Jurkat, Clone E6-1 (cell line): ENCODE data around the gene TRIM60.
"Not testable (repeated sequence)": the region's sequence is repeated elsewhere in the genome, so short reads cannot be mapped to it uniquely, and the experiment has no call there.

Experiments used
- DNase-seq: peaks from one replicate; pipeline ENCODE4 v3.0.0-alpha.2; 2011; ENCODE audit warnings: low read depth, low spot score
- H3K4me3 ChIP-seq: 2 replicates; pipeline ENCODE4 v1.5.1; 2011; ENCODE audit warnings: mild to moderate bottlenecking, low read length, control low read depth, moderate library complexity

Gene TRIM60

GRCh38 chr4:165027762-165028402, 3.9 kb upstream of the TRIM60 start:
- no peak for DNase-seq
- no peak overlapping the region for H3K4me3 ChIP-seq

GRCh38 chr4:165048170-165048569, 16.4 kb downstream of the TRIM60 start:
- H3K4me3 ChIP-seq: no peak overlapping the region
- DNase-seq: no peak

GRCh38 chr4:165052627-165053026, 20.8 kb downstream of the TRIM60 start:
- no peak overlapping the region for H3K4me3 ChIP-seq
- DNase-seq: no peak

- no peak for DNase-seq
- H3K4me3 ChIP-seq: no peak within 1 kb of the TSS
Observed at GRCh38 chr4:165053645-165054044, 21.8 kb downstream of the TRIM60 start, which contains the start of gene TRIM75. Gene TRIM75, plus strand, starts transcription at chr4:165053866. Its CDS starts 5,282 bp downstream, at chr4:165059148.

- DNase-seq: no peak
Observed at GRCh38 chr4:165055601-165056000, 23.8 kb downstream of the TRIM60 start.

GRCh38 chr4:165058666-165059065, 26.9 kb downstream of the TRIM60 start:
- no peak for DNase-seq
- H3K4me3 ChIP-seq: no peak overlapping the region

More at GRCh38 chr4:165055601-165056000, 23.8 kb downstream of the TRIM60 start:
- H3K4me3 ChIP-seq: no peak overlapping the region

GRCh38 chr4:165059386-165059785, 27.6 kb downstream of the TRIM60 start:
- no peak overlapping the region for H3K4me3 ChIP-seq
- DNase-seq: no peak

- no peak for DNase-seq
- H3K4me3 ChIP-seq: no peak overlapping the region
Observed at GRCh38 chr4:165060938-165061337, 29.1 kb downstream of the TRIM60 start.

GRCh38 chr4:165070560-165070959, 38.8 kb downstream of the TRIM60 start:
- no peak for DNase-seq
- no peak overlapping the region for H3K4me3 ChIP-seq

- DNase-seq, H3K4me3 ChIP-seq: not testable (repeated sequence)
Observed at GRCh38 chr4:165073346-165073745, 41.5 kb downstream of the TRIM60 start.

GRCh38 chr4:165077034-165077578, 45.3 kb downstream of the TRIM60 start:
- no peak for DNase-seq
- no peak overlapping the region for H3K4me3 ChIP-seq

- no peak overlapping the region for H3K4me3 ChIP-seq
- no peak for DNase-seq
Observed at GRCh38 chr4:165079476-165079875, 47.7 kb downstream of the TRIM60 start.

- not testable (repeated sequence) for DNase-seq, H3K4me3 ChIP-seq
Observed at GRCh38 chr4:165084787-165085186, 53.0 kb downstream of the TRIM60 start.

- no peak for DNase-seq
- H3K4me3 ChIP-seq: no peak overlapping the region
Observed at GRCh38 chr4:165085946-165086345, 54.1 kb downstream of the TRIM60 start.

- no peak for DNase-seq
- no peak overlapping the region for H3K4me3 ChIP-seq
Observed at GRCh38 chr4:165088366-165088765, 56.6 kb downstream of the TRIM60 start.
